HepG2 (cell line): Measurements from ENCODE around the gene THBS1. TPM values are rescaled to one million over a fixed set of nuclear protein-coding genes. Genes with fewer than 3 reads are reported as not detected.

Experiments used
- ATAC-seq: fragments of 200-7000 bp; cut with Tn5 transposase; 3 replicates; pipeline ENCODE4 v1.9.1; 2020; ENCODE audit warnings: mild to moderate bottlenecking, moderate library complexity
- BruUV-seq: library from RNA; stranded (reverse); fragments of 400-500 nt; replicated peaks from 2 replicates; lab custom pipeline; 2021; lab: Mats Ljungman, UMichigan
- CTCF ChIA-PET: fragments of 300-600 bp; formaldehyde crosslinking; extraction: SDS; loops from one replicate; lab custom pipeline; 2021; ENCODE audit warnings: low total read pairs, inconsistent platforms, low intra/inter-chr PET ratio; lab: Yijun Ruan, JAX
- POLR2A ChIA-PET: fragments of 350-600 bp; sonication (Branson Sonifier 250); formaldehyde crosslinking; loops from one replicate; lab custom pipeline; 2020; ENCODE audit warnings: antibody characterized with exemption, inconsistent platforms; lab: Yijun Ruan, JAX
- DNase-seq: peaks from one replicate; pipeline ENCODE4 v3.0.0-alpha.2; 2015; ENCODE audit warnings: low spot score
- FAIRE-seq: peaks from 3 replicates; lab custom pipeline; 2011; peaks lifted over from hg19 to GRCh38; lab: Jason Lieb, UNC
- H2AFZ ChIP-seq: one replicate; pipeline ENCODE4 v1.6.1; 2011; ENCODE audit warnings: low read length, inconsistent platforms
- H3K27ac ChIP-seq: fragments of 300-600 bp; 3 replicates; pipeline ENCODE4 v1.8.0; 2011; ENCODE audit warnings: mixed run types, mild to moderate bottlenecking, mixed read lengths, low read length, inconsistent platforms; ENCODE audit not compliant: insufficient read depth; ENCODE audit errors: extremely low read length
- H3K27me3 ChIP-seq, 2 experiments: fragments of 200-600 bp in 1 of 2; 2 replicates in 1 of 2; 3 replicates in 1 of 2; pipeline versions ENCODE4 v1.6.0 to v1.8.0; 2011; ENCODE audit warnings: low read length in 2 of 2, mild to moderate bottlenecking in 2 of 2, moderate library complexity in 2 of 2, inconsistent platforms in 1 of 2; ENCODE audit not compliant: insufficient read depth in 2 of 2, control insufficient read depth in 1 of 2
- H3K36me3 ChIP-seq, 2 experiments: fragments of 200-600 bp in 1 of 2; replicated peaks in 1 of 2; 2 replicates in 1 of 2; 3 replicates in 1 of 2; pipeline versions ENCODE4 v1.5.1 to v1.8.0; 2011; ENCODE audit warnings: low read length in 2 of 2, inconsistent platforms in 1 of 2; ENCODE audit not compliant: insufficient read depth in 2 of 2, control insufficient read depth in 1 of 2
- H3K4me1 ChIP-seq: 2 replicates; pipeline ENCODE4 v1.5.1; 2012; ENCODE audit warnings: low read length, inconsistent platforms; ENCODE audit not compliant: insufficient read depth
- H3K4me2 ChIP-seq: 2 replicates; pipeline ENCODE4 v1.6.0; 2011; ENCODE audit warnings: low read depth, low read length, inconsistent platforms
- H3K4me3 ChIP-seq, 3 experiments: fragments of 200-600 bp in 1 of 3; sonication (generic), shearing (Covaris generic) in 1 of 3; replicated peaks in 1 of 3; 2 replicates each; pipeline ENCODE4 v1.5.1; 2011 to 2016; ENCODE audit warnings: low read length in 3 of 3, inconsistent platforms in 2 of 3, low read depth in 2 of 3, mild to moderate bottlenecking in 2 of 3, control low read depth in 1 of 3, mixed read lengths in 1 of 3; ENCODE audit not compliant: insufficient read depth in 1 of 3
- H3K79me2 ChIP-seq: one replicate; pipeline ENCODE4 v1.6.1; 2011; ENCODE audit warnings: low read length, inconsistent platforms; ENCODE audit not compliant: insufficient read depth
- H3K9ac ChIP-seq: 2 replicates; pipeline ENCODE4 v1.6.0; 2011; ENCODE audit warnings: mild to moderate bottlenecking, low read depth, low read length, inconsistent platforms; ENCODE audit not compliant: insufficient read depth
- H3K9me3 ChIP-seq: 2 replicates; pipeline ENCODE4 v1.5.1; 2012; ENCODE audit warnings: mild to moderate bottlenecking, low read length
- H4K20me1 ChIP-seq: 2 replicates; pipeline ENCODE4 v1.6.0; 2011; ENCODE audit warnings: inconsistent platforms, mild to moderate bottlenecking, low read length, moderate library complexity; ENCODE audit not compliant: insufficient read depth
- FOXJ3 ChIP-seq: sonication (generic); formaldehyde crosslinking; IDR thresholded peaks from 2 replicates; pipeline ENCODE4 v1.4.0; 2020; ENCODE audit warnings: missing genetic modification reagents, mild to moderate bottlenecking, borderline replicate concordance
- NFE2L1 ChIP-seq: sonication (generic); formaldehyde crosslinking; IDR thresholded peaks from 2 replicates; pipeline ENCODE4 v1.4.0; 2020; ENCODE audit warnings: missing genetic modification reagents, mild to moderate bottlenecking, borderline replicate concordance
- ZNF362 ChIP-seq: sonication (generic); formaldehyde crosslinking; IDR thresholded peaks from 2 replicates; pipeline ENCODE4 v1.4.0; 2020; ENCODE audit warnings: missing genetic modification reagents, mild to moderate bottlenecking, borderline replicate concordance
- ZNF556 ChIP-seq: sonication (generic); formaldehyde crosslinking; IDR thresholded peaks from 2 replicates; pipeline ENCODE4 v1.4.0; 2020; ENCODE audit warnings: mild to moderate bottlenecking, missing genetic modification reagents, borderline replicate concordance
- ZNF567 ChIP-seq: sonication (generic); formaldehyde crosslinking; IDR thresholded peaks from 2 replicates; pipeline ENCODE4 v1.8.1; 2023; ENCODE audit warnings: mild to moderate bottlenecking, missing genetic modification reagents, borderline replicate concordance
- WGBS: methylation state at CpG from one replicate; pipeline ENCODE4 v1.1.6; 2017; ENCODE audit warnings: low lambda C conversion rate; 5-methylcytosine and 5-hydroxymethylcytosine counted together
- in situ Hi-C: cut with HindIII; loops from 2 replicates; pipeline ENCODE4 v1.10.0; 2017; ENCODE audit warnings: low pct_unique_long_range_greater_than_20kb; ENCODE audit not compliant: extremely low pct_ligation_motif_present
- intact Hi-C: fragments of 100-400 bp; cut with micrococcal nuclease; formaldehyde crosslinking; loops from one replicate; pipeline ENCODE4 v1.10.0; 2022; ENCODE audit not compliant: unreplicated experiment
- polyA plus RNA-seq, 8 experiments: library from polyadenylated mRNA; depleted of rRNA in 3 of 8; stranded (reverse) in 7 of 8; unstranded in 1 of 8; fragments of >200 nt; fragmentation: Illumina TruSeq in 4 of 8; extraction: Trizol in 4 of 8; gene quantifications; 2 replicates each; pipeline versions ENCODE4 v1.2.1 to v1.2.3, GENCODE V29; 2011 to 2016; ENCODE audit warnings: low read depth in 4 of 8, missing spikeins in 1 of 8, mixed read lengths in 1 of 8; ENCODE audit not compliant: insufficient read depth in 1 of 8
- total RNA-seq, 5 experiments: library from RNA; depleted of rRNA; stranded (reverse); fragments of >200 nt; fragmentation: Illumina TruSeq; extraction: Trizol; gene quantifications; 2 replicates each; pipeline ENCODE4 v1.2.3, GENCODE V29; 2016; ENCODE audit warnings: low read depth in 1 of 5

Gene THBS1
- total and polyA plus RNA-seq, 2 of the 13 experiments (the other 11 are each of a cell fraction or from before 2014, with no cell fraction given), result 54.7 to 67.1 TPM

- CTCF ChIA-PET, result interaction anchor here (1.7 kb wide), 1 partner anchor 765 kb away, joined by 6 read pairs; no protein-coding TSS in a partner anchor
- H3K9ac ChIP-seq, result peak overlapping the region; percentile 78; the same call in 1 of the 2 replicates
- in situ Hi-C loops, result loop anchor here (5.0 to 10.0 kb wide), 5 partner anchors 148 to 768 kb away; no protein-coding TSS in a partner anchor
- no peak for ATAC-seq
- H3K4me1 ChIP-seq, result peaks cover 70% of the 10 kb centered on the region
- H2AFZ ChIP-seq, result no peak overlapping the region
- H3K27me3 ChIP-seq, result peaks cover 0 to 4% of the 10 kb centered on the region in 2 experiments; a peak in 1 of 5 replicates
- 80% methylated on average over 4 of the region's 4 CpGs for WGBS
- no peak for FAIRE-seq
- H3K27ac ChIP-seq, result no peak overlapping the region
- POLR2A ChIA-PET, result interaction anchor here (3.6 kb wide), 1 partner anchor 411 kb away, joined by 50 read pairs; no protein-coding TSS in a partner anchor
- H4K20me1 ChIP-seq, result peaks cover 13% of the 10 kb centered on the region; the same call in 1 of the 2 replicates
- peaks cover 22% of the 10 kb centered on the region for H3K79me2 ChIP-seq
- TF ChIP-seq ZNF567, result no peak
- no peak for TF ChIP-seq ZNF362
- TF ChIP-seq ZNF556, result no peak
- TF ChIP-seq FOXJ3 (CRISPR knock-in tag), result 0 out of 2 replicates have a peak, but pooled peaks have one; percentile 24
- TF ChIP-seq NFE2L1 (CRISPR knock-in tag), result no peak
- peaks cover 17 to 52% of the 10 kb centered on the region in 2 experiments for H3K36me3 ChIP-seq
- no TSS peak for BruUV-seq
- no peak for DNase-seq
- intact Hi-C loops, result loop anchor here (5.0 kb wide), 1 partner anchor 174 kb away; no protein-coding TSS in a partner anchor
- no peaks in the 10 kb centered on the region for H3K9me3 ChIP-seq
- peak overlapping the region; percentile 92 for H3K4me2 ChIP-seq
- H3K4me3 ChIP-seq, result peak overlapping the region; percentile 18 to 88 (median 67); a peak in 4 of 6 replicates
These were observed 2.2 kb downstream of the THBS1 start for GRCh38 chr15:39582977-39583595.
